H1 (cell line): ENCODE measurements around the gene NFKBIZ. TPM values are rescaled to one million over a fixed set of nuclear protein-coding genes. Genes with fewer than 3 reads are reported as not detected.

Experiments
- BRCA1 ChIP-seq: IDR thresholded peaks from 2 replicates; pipeline ENCODE4 v1.6.1; 2012; ENCODE audit warnings: low read depth, low read length, improper control_type of control experiment
- CBX5 ChIP-seq: fragments of 300-800, 300-1000 bp; sonication (generic); IDR thresholded peaks from 2 replicates; pipeline ENCODE4 v1.7.1; 2016; ENCODE audit warnings: antibody characterized with exemption, low read length, low read depth
- CHD7 ChIP-seq: fragments of 300-600 bp; sonication (generic); IDR thresholded peaks from 2 replicates; pipeline ENCODE4 v1.7.1; 2012; ENCODE audit warnings: low read length, moderate library complexity, mild to moderate bottlenecking, inconsistent platforms; ENCODE audit not compliant: insufficient replicate concordance
- KDM5A ChIP-seq: fragments of 200-600 bp; IDR thresholded peaks from 2 replicates; pipeline ENCODE4 v1.7.1; 2012; ENCODE audit warnings: mild to moderate bottlenecking, low read length, inconsistent platforms, mixed read lengths
- MAX ChIP-seq: IDR thresholded peaks from 2 replicates; pipeline ENCODE4 v1.6.1; 2012; ENCODE audit warnings: inconsistent platforms
- RFX5 ChIP-seq: IDR thresholded peaks from 2 replicates; pipeline ENCODE4 v1.6.1; 2011; ENCODE audit warnings: low read depth, low read length, improper control_type of control experiment, borderline replicate concordance
- ZNF274 ChIP-seq: IDR thresholded peaks from 2 replicates; pipeline ENCODE4 v1.7.0; 2012; ENCODE audit warnings: low read length, borderline replicate concordance; ENCODE audit errors: extremely low read depth
- polyA plus RNA-seq, 7 experiments: library from polyadenylated mRNA; depleted of rRNA in 3 of 7; stranded (reverse) in 5 of 7; unstranded in 2 of 7; fragments of >200 nt in 5 of 7; fragments of 200-250 nt in 2 of 7; gene quantifications; 1 replicate in 5 of 7; 2 replicates in 1 of 7; 4 replicates in 1 of 7; pipeline versions ENCODE4 v1.2.1 to v1.2.3, GENCODE V29; 2011 to 2013; ENCODE audit warnings: missing spikeins in 2 of 7, mixed read lengths in 2 of 7
- total RNA-seq: library from RNA; stranded (reverse); fragmentation: NEBNext Ultra II Directional; extraction: Animal tissue kit (Norgen Biotek cat#: 25700); gene quantifications from 2 replicates; pipeline ENCODE4 v1.2.1, GENCODE V29; 2021

Gene NFKBIZ
- total and polyA plus RNA-seq, 2 of the 8 experiments (the other 6 are each of a cell fraction or from before 2014, with no cell fraction given), result 7.2 to 24.5 TPM

GRCh38 chr3:101847328-101847727, 2.0 kb upstream of the NFKBIZ start (continued):
- TF ChIP-seq CHD7 (no peak), ZNF274 (no peak), BRCA1 (no peak), RFX5 (no peak), CBX5 (no peak), KDM5A (no peak), MAX (no peak)
